NCI-H2107 treated with DMSO at 0.1 percent for 48 hours (cell line): ENCODE results near the gene EME2.

Experiments
- DNase-seq: peaks from one replicate; lab custom pipeline; 2025; ENCODE audit not compliant: unreplicated experiment; lab: John Stamatoyannopoulos, UW

The EME2 gene

DNA sequence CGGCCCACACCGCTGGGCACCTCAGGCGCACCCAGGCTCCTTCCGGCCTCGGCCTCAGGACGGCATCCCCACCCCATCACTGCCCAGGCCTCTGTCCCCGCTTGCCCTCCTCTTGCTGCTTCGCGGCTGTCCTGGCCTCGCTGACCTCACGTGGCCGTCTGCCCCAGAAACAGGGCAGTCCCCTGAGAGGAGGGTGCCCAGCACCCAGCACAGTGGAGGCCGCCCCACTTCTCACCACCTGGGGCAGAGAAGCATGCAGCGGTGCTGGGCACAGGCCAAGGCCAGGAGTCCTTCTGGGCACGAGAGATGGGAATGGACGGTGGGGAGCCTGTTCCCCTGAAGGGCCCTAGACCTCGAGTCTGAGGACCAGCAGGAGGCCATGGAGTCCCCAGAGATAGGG, 45.1 kb downstream of the EME2 start:
- no peak for DNase-seq

DNA sequence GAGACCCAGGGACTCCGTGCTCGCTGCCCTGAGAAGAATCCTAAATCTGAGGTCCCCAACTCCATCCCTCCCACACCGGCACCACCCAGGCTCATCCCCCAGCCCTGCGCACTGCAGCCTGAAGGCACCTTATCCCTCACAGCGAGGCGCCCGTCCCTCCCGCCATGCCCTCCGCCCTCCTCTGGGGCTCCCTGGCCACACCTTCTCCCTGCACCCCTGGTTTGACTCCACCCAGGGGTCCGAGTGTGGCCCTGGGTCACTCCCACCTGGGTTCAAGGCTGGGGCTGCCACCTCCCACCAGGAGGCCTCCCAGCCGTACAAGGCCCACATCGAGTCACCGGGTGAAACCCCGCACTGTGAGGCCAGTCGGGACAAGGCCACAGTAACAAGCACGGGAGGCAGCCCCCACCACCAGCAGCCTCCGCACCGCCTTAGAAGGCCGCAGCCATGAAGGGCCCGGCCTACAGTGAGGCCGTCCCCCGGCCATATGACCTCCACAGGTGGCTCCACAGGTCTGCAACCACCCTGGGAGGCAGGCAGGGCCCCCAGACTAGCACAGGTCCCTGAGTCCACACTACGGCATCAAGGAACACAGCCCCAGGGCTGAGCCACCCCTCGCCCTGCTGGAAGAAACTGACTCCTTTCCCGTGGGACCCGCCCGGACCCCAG, 45.7 kb downstream of the EME2 start:
- no peak for DNase-seq

GRCh38 chr16:1818873-1819525, 46.4 kb downstream of the EME2 start:
- DNase-seq, result no peak

DNA sequence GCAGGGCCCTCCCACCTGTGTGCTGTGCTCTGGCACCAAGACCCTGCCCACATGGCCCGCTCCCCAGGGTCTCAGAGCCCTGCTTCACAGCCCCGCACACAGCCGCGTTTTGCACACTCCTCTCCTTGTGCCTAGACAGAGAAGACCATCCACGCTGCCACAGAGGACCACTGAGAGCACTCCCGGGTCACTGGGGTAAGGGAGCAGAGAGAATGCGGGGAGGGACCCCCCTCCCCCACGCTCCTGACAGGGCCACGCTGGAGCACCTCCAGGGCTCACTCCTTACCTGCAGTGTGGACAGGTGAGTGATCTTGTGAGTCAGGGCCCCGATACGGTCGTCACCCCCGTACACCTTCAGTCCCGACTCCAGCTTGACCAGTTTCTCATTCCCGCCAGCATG, 47.0 kb downstream of the EME2 start:
- no peak for DNase-seq

DNA sequence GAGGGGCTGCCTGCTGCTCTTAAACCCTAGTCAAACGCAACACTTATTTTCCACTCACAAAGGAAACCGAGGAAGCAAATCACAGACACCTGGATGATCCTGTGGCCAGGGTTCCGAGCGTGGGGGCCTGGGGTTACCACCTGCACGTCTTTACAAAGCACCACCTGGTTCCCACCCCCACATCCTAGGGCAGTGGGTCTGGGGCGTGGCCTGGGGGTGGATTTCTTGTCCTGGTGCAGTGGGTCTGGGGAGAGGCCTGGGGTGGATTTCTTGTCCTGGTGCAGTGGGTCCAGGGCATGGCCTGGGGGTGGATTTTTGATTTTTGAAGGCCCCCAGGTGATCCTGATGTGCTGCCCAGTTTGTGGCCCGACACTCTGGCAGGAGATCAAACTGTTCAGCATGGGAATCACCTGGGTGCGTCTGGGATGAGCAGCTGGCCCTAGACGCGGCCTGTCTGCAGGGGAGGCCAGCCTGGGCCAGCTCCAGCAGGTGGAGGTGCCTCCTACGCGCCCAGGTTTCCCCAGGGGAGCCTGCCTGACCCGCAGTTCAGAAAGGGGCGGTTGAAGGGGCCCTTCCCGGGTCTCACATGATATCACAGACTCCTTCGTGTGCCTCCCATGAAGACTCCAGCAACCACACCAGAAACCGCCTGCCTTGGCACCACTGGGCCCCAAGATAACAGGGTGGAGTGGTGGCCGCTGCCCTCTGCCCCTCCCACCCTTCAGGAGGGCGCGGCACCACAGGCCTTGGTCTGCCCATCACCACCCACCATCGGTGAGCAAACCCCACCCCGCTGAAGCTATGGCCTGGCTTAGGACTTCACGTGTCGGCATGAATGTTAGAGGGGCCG, 47.7 kb downstream of the EME2 start:
- DNase-seq, result no peak

- DNase-seq, result no peak
Observed at GRCh38 chr16:1820946-1821290, 48.3 kb downstream of the EME2 start.

DNA sequence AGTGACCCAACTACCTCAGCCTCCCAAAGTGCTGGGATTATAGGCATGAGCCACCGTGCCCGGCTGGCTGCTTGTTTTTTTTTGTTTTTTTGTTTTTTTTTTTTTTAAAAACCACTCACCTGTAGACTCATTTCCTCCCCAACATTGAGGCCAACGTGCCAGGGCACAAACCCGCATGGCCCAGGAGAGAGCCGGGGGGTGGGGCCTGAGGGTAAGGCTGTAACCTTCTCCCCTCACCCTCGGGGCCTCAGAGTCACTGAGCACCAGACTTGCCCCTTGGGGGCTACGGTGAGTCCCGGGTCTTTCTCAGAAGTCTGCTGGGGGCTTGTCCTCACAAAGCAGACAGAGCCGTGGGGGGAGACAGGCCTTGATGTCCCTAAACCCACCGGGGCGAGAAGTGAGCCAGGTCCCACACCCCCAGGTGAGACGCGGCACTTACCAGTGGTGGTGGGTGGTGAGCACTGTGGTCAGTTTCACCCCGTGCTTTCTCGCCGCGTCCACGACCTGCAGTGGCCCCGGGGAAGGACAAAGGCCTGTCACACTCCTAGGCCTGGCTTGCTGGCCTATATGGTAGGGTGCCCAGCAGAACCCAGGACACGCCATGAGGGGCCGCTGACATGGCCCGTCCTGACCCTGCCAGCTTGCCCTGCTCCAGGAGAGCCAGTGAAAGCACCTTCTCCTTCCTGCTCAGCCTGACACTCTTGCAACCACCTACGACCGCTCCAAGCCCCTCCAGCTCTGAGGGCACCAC, 49.4 kb downstream of the EME2 start:
- no peak for DNase-seq

- DNase-seq, result no peak
Observed at GRCh38 chr16:1822801-1823200, 50.2 kb downstream of the EME2 start.

DNA sequence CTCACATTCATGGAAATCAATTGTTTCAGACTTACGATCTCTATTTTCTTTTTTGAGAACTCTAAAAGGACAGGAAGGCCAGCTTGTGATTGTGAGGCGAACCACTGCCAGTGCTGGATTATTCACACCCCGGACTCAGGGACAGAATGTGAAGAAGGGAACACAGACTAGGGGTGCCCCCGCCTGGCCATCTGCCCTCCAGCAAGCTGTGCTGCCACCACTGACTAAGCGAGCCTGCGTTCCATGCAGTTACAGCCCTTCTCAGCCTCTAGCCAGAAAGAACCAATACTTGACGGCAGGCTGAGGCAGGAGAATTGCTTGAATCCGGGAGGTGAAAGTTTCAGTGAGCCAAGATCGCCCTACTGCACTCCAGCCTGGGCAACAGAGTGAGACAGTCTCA, 51.2 kb downstream of the EME2 start:
- DNase-seq, result no peak

- DNase-seq, result no peak
Observed at GRCh38 chr16:1825381-1825863, 52.8 kb downstream of the EME2 start.
